NB4 (cell line): ENCODE results near the gene PHLDB1.

Experiments
- CTCF ChIP-seq: IDR thresholded peaks from one replicate; pipeline ENCODE4 v1.5.1; 2012; ENCODE audit warnings: low read depth, low read length
- MYC ChIP-seq: IDR thresholded peaks from 2 replicates; pipeline ENCODE4 v1.6.1; 2011; ENCODE audit warnings: low read depth, low read length
- POLR2A ChIP-seq: IDR thresholded peaks from 2 replicates; pipeline ENCODE4 v1.6.1; 2011; ENCODE audit warnings: mild to moderate bottlenecking; ENCODE audit not compliant: insufficient read length; ENCODE audit errors: extremely low read depth
- TF ChIP-seq, protein P1 (sequence below): IDR thresholded peaks from 2 replicates; pipeline ENCODE4 v1.6.1; 2011; ENCODE audit warnings: low read depth, low read length

DNA sequence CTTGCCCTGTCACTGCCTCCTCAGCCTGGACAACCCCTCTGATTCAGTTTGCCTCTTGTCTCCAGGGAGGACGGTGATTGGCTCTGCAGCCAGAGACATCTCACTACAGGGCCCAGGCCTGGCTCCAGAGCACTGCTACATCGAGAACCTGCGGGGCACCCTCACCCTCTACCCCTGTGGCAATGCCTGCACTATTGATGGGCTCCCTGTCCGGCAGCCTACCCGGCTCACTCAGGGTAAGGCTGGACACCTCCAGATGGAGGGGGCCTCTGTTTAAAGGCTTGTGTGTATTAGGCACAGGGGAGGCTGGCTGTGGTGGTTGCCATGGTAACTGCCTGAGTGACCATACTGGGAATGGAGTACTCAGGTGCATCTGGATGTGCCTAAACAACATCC, 8.6 kb downstream of the PHLDB1 start:
- TF ChIP-seq POLR2A (no peak), CTCF (no peak), MYC (no peak)
- TF ChIP-seq, protein P1, sequence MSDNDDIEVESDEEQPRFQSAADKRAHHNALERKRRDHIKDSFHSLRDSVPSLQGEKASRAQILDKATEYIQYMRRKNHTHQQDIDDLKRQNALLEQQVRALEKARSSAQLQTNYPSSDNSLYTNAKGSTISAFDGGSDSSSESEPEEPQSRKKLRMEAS, result no peak
